SK-N-SH treated with all-trans-retinoic acid at 6 μM for 48 hours (cell line): ENCODE measurements around the gene TGM1.
A peak's percentile ranks its signal among the peaks of the same experiment; 100 is the strongest.

Source experiments
- ATAC-seq: fragments of 200-7000 bp; cut with Tn5 transposase; 3 replicates; pipeline ENCODE4 v1.9.1; 2020; ENCODE audit warnings: mild to moderate bottlenecking, moderate library complexity
- ARNTL ChIP-seq: fragments of 450-650 bp; formaldehyde crosslinking; IDR thresholded peaks from 2 replicates; pipeline ENCODE4 v1.5.0; 2020; ENCODE audit warnings: low read depth, mild to moderate bottlenecking, moderate library complexity, borderline replicate concordance
- BACH2 ChIP-seq: fragments of 250-450 bp; sonication (Bioruptor Pico); IDR thresholded peaks from 2 replicates; pipeline ENCODE4 v1.9.0; 2021; ENCODE audit warnings: mild to moderate bottlenecking, borderline replicate concordance
- CSDC2 ChIP-seq: fragments of 250-450 bp; sonication (Bioruptor Pico); IDR thresholded peaks from 2 replicates; pipeline ENCODE4 v1.5.0; 2020; ENCODE audit warnings: mild to moderate bottlenecking, moderate library complexity
- ESRRG ChIP-seq: fragments of 250-450 bp; sonication (Bioruptor Pico); IDR thresholded peaks from 2 replicates; pipeline ENCODE4 v1.6.1; 2021; ENCODE audit warnings: mild to moderate bottlenecking
- GLIS3 ChIP-seq: fragments of 250-450 bp; sonication (Bioruptor Pico); IDR thresholded peaks from 2 replicates; pipeline ENCODE4 v1.5.0; 2020; ENCODE audit warnings: mild to moderate bottlenecking, moderate library complexity
- ISL1 ChIP-seq: fragments of 250-450 bp; sonication (Bioruptor Pico); IDR thresholded peaks from 2 replicates; pipeline ENCODE4 v2.1.2; 2022; ENCODE audit warnings: mild to moderate bottlenecking, moderate library complexity
- OSR1 ChIP-seq: fragments of 250-450 bp; sonication (Bioruptor Pico); IDR thresholded peaks from 2 replicates; pipeline ENCODE4 v1.8.0; 2022; ENCODE audit warnings: moderate library complexity, mild to moderate bottlenecking, inconsistent platforms
- PPARA ChIP-seq: fragments of 250-450 bp; sonication (Bioruptor Pico); IDR thresholded peaks from 2 replicates; pipeline ENCODE4 v1.5.0; 2020; ENCODE audit warnings: mild to moderate bottlenecking, borderline replicate concordance
- RARB ChIP-seq: fragments of 250-450 bp; sonication (Bioruptor Pico); IDR thresholded peaks from 2 replicates; pipeline ENCODE4 v1.8.0; 2021; ENCODE audit warnings: mild to moderate bottlenecking, moderate library complexity
- SNAI2 ChIP-seq: fragments of 250-450 bp; sonication (Bioruptor Pico); IDR thresholded peaks from 2 replicates; pipeline ENCODE4 v1.5.0; 2020; ENCODE audit warnings: mild to moderate bottlenecking, moderate library complexity
- TCF4 ChIP-seq: fragments of 250-450 bp; sonication (Bioruptor Pico); IDR thresholded peaks from 2 replicates; pipeline ENCODE4 v1.8.0; 2021; ENCODE audit warnings: mild to moderate bottlenecking, moderate library complexity, borderline replicate concordance
- TOX ChIP-seq: fragments of 250-450 bp; sonication (Bioruptor Pico); IDR thresholded peaks from 2 replicates; pipeline ENCODE4 v1.8.0; 2021; ENCODE audit warnings: mild to moderate bottlenecking, moderate library complexity, borderline replicate concordance
- ZC3H10 ChIP-seq: fragments of 250-450 bp; sonication (Bioruptor Pico); IDR thresholded peaks from 2 replicates; pipeline ENCODE4 v1.5.1; 2021; ENCODE audit warnings: mild to moderate bottlenecking, moderate library complexity
- ZFP3 ChIP-seq: fragments of 250-450 bp; sonication (Bioruptor Pico); IDR thresholded peaks from 2 replicates; pipeline ENCODE4 v1.5.0; 2020; ENCODE audit warnings: mild to moderate bottlenecking, moderate library complexity
- ZFP30 ChIP-seq: fragments of 450-650 bp; formaldehyde crosslinking; IDR thresholded peaks from 2 replicates; pipeline ENCODE4 v1.5.0; 2022; ENCODE audit warnings: mild to moderate bottlenecking, moderate library complexity
- ZNF565 ChIP-seq: fragments of 450-650 bp; formaldehyde crosslinking; conservative IDR thresholded peaks from 2 replicates; pipeline ENCODE4 v1.5.0; 2020; ENCODE audit warnings: low read depth, mild to moderate bottlenecking, moderate library complexity
- ZNF70 ChIP-seq: fragments of 450-650 bp; formaldehyde crosslinking; IDR thresholded peaks from 2 replicates; pipeline ENCODE4 v1.5.0; 2020; ENCODE audit warnings: mild to moderate bottlenecking, moderate library complexity
- ZNF8 ChIP-seq: fragments of 450-650 bp; formaldehyde crosslinking; IDR thresholded peaks from 2 replicates; pipeline ENCODE4 v1.5.0; 2020; ENCODE audit warnings: mild to moderate bottlenecking, moderate library complexity
- TF ChIP-seq, protein P1 (sequence below): fragments of 250-450 bp; sonication (Bioruptor Pico); IDR thresholded peaks from 2 replicates; pipeline ENCODE4 v1.8.0; 2021; ENCODE audit warnings: low read depth, mild to moderate bottlenecking, moderate library complexity, borderline replicate concordance
- TF ChIP-seq, protein P2 (sequence below): fragments of 250-450 bp; sonication (Bioruptor Pico); IDR thresholded peaks from 2 replicates; pipeline ENCODE4 v1.5.1; 2020; ENCODE audit warnings: low read depth, mild to moderate bottlenecking, moderate library complexity
- TF ChIP-seq, protein P3 (sequence below): fragments of 250-450 bp; sonication (Bioruptor Pico); IDR thresholded peaks from 2 replicates; pipeline ENCODE4 v1.8.0; 2020; ENCODE audit warnings: mild to moderate bottlenecking, moderate library complexity, borderline replicate concordance
- TF ChIP-seq, protein P4 (sequence below): fragments of 250-450 bp; sonication (Bioruptor Pico); IDR thresholded peaks from 2 replicates; pipeline ENCODE4 v1.5.1; 2021; ENCODE audit warnings: mild to moderate bottlenecking, moderate library complexity

Gene TGM1

DNA sequence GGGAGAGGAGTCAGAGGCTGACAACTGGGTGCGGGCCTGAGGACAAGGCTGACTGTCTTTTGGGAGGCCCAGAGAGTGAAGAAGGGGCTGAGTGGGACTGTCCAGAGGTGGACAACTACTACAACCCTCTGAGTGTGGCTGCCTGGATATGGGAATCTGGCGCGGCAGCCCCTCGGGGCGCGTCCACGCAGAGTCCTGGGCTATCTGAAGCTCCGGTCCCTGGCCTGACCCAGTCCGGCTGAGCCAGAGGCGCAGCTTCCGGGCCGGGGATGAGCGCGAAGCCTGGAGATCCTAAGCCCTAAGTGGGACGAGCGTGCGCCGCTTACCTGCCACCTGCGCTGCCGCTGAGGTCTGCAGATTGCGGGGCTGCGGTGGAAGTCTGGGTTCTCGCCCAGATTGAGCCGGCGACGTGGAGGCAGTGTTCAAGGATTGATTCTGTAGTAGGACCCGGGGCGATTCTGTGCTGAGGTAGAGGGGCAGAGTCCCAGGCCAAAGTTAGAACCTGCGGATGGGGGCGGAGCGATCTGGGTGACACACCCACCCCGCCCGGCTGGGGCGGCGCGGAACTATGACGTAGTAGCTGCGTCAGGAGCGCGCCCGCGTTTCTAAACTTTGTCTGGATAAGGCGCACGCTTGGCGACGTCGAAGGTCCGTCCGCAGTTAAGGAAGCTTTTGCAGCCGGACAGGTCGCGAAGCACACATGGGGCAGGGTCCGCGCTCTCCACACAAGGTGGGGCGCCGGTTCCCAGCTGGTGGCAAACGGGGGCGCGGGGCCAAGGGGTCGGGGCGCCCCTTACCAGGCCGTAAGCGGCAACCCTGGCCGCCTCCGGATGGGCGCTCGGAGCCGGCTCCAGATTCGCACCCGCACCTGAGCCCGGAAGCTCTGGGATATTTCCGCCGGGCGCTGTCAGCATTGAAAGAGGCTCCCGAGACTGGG is 36.5 kb upstream of the TGM1 start, which contains the start of the genes DHRS1 and NOP9:
DHRS1 (minus strand) TSS at position 526 of the 937 bp plus-strand sequence. CDS start 674 bp downstream, outside the sequence.
NOP9 (plus strand) TSS at position 596 of the 937 bp plus-strand sequence; CDS start at position 701, 105 bp downstream.
- no peak for TF ChIP-seq BACH2 (CRISPR knock-in tag)
- TF ChIP-seq TCF4 (CRISPR knock-in tag) = no peak
- TF ChIP-seq, protein P1, sequence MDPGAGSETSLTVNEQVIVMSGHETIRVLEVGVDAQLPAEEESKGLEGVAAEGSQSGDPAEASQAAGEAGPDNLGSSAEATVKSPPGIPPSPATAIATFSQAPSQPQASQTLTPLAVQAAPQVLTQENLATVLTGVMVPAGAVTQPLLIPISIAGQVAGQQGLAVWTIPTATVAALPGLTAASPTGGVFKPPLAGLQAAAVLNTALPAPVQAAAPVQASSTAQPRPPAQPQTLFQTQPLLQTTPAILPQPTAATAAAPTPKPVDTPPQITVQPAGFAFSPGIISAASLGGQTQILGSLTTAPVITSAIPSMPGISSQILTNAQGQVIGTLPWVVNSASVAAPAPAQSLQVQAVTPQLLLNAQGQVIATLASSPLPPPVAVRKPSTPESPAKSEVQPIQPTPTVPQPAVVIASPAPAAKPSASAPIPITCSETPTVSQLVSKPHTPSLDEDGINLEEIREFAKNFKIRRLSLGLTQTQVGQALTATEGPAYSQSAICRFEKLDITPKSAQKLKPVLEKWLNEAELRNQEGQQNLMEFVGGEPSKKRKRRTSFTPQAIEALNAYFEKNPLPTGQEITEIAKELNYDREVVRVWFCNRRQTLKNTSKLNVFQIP (CRISPR knock-in tag) = no peak
- no peak for TF ChIP-seq TOX (CRISPR knock-in tag)
- no peak for TF ChIP-seq OSR1 (CRISPR knock-in tag)
- TF ChIP-seq, protein P2, sequence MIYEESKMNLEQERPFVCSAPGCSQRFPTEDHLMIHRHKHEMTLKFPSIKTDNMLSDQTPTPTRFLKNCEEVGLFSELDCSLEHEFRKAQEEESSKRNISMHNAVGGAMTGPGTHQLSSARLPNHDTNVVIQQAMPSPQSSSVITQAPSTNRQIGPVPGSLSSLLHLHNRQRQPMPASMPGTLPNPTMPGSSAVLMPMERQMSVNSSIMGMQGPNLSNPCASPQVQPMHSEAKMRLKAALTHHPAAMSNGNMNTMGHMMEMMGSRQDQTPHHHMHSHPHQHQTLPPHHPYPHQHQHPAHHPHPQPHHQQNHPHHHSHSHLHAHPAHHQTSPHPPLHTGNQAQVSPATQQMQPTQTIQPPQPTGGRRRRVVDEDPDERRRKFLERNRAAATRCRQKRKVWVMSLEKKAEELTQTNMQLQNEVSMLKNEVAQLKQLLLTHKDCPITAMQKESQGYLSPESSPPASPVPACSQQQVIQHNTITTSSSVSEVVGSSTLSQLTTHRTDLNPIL = no peak
- TF ChIP-seq ARNTL (CRISPR knock-in tag) = no peak
- no peak for TF ChIP-seq RARB (CRISPR knock-in tag)
- TF ChIP-seq ZC3H10 (CRISPR knock-in tag) = no peak
- TF ChIP-seq, protein P3, sequence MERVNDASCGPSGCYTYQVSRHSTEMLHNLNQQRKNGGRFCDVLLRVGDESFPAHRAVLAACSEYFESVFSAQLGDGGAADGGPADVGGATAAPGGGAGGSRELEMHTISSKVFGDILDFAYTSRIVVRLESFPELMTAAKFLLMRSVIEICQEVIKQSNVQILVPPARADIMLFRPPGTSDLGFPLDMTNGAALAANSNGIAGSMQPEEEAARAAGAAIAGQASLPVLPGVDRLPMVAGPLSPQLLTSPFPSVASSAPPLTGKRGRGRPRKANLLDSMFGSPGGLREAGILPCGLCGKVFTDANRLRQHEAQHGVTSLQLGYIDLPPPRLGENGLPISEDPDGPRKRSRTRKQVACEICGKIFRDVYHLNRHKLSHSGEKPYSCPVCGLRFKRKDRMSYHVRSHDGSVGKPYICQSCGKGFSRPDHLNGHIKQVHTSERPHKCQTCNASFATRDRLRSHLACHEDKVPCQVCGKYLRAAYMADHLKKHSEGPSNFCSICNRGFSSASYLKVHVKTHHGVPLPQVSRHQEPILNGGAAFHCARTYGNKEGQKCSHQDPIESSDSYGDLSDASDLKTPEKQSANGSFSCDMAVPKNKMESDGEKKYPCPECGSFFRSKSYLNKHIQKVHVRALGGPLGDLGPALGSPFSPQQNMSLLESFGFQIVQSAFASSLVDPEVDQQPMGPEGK (CRISPR knock-in tag) = no peak
- TF ChIP-seq, protein P4, sequence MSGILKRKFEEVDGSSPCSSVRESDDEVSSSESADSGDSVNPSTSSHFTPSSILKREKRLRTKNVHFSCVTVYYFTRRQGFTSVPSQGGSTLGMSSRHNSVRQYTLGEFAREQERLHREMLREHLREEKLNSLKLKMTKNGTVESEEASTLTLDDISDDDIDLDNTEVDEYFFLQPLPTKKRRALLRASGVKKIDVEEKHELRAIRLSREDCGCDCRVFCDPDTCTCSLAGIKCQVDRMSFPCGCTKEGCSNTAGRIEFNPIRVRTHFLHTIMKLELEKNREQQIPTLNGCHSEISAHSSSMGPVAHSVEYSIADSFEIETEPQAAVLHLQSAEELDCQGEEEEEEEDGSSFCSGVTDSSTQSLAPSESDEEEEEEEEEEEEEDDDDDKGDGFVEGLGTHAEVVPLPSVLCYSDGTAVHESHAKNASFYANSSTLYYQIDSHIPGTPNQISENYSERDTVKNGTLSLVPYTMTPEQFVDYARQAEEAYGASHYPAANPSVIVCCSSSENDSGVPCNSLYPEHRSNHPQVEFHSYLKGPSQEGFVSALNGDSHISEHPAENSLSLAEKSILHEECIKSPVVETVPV (CRISPR knock-in tag) = no peak
- TF ChIP-seq PPARA (CRISPR knock-in tag) = no peak
- no peak for TF ChIP-seq ZNF70 (CRISPR knock-in tag)
- TF ChIP-seq ZFP30 = no peak
- TF ChIP-seq CSDC2 (CRISPR knock-in tag) = no peak
- TF ChIP-seq ZNF8 (CRISPR knock-in tag) = no peak
- no peak for TF ChIP-seq ISL1 (CRISPR knock-in tag)
- no peak for TF ChIP-seq GLIS3
- TF ChIP-seq, all 23 proteins: peak for 0
- peak; percentile 81 for ATAC-seq

DNA sequence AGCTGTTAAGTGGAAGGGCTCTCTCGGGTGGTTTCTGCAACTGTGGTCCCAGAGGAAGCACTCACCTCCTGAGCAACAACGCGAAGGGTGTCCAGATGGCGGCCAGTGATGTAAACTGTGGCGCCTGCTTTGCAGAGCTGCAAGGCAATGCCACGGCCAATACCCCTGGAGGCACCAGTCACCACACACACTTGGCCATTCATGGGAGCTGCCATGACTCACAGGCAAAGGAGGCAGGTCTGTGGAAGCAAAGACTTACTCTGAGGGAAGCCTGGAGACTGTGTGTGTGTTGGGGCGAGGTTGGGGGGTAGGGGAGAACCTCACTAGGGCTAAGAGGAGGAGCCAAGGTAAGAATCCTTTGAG is 35.9 kb upstream of the TGM1 start:
- TF ChIP-seq ISL1 (CRISPR knock-in tag) (no peak), TOX (CRISPR knock-in tag) (no peak), ARNTL (CRISPR knock-in tag) (no peak), BACH2 (CRISPR knock-in tag) (no peak), ZNF70 (CRISPR knock-in tag) (no peak), ZNF565 (CRISPR knock-in tag) (no peak), CSDC2 (CRISPR knock-in tag) (no peak), ZFP30 (no peak), GLIS3 (no peak), PPARA (CRISPR knock-in tag) (no peak), ESRRG (CRISPR knock-in tag) (no peak), SNAI2 (no peak), OSR1 (CRISPR knock-in tag) (no peak), ZFP3 (CRISPR knock-in tag) (no peak), ZC3H10 (CRISPR knock-in tag) (no peak), RARB (CRISPR knock-in tag) (no peak)
- TF ChIP-seq, protein P4 (CRISPR knock-in tag) = no peak
- TF ChIP-seq, protein P1 (CRISPR knock-in tag) = no peak
- TF ChIP-seq, protein P3 (CRISPR knock-in tag) = no peak
- ATAC-seq = peak; percentile 66
